ENCODE measurements around the gene RASGRF1. TPM values are rescaled to one million over a fixed set of nuclear protein-coding genes. Genes with fewer than 3 reads are reported as not detected.
A peak's percentile ranks its signal among the peaks of the same experiment; 100 is the strongest.

Gene RASGRF1
- total and polyA plus RNA-seq, 2 donors (not counting 1 experiment from before 2014, with no cell fraction given) = 1.0 to 9.4 TPM

DNA sequence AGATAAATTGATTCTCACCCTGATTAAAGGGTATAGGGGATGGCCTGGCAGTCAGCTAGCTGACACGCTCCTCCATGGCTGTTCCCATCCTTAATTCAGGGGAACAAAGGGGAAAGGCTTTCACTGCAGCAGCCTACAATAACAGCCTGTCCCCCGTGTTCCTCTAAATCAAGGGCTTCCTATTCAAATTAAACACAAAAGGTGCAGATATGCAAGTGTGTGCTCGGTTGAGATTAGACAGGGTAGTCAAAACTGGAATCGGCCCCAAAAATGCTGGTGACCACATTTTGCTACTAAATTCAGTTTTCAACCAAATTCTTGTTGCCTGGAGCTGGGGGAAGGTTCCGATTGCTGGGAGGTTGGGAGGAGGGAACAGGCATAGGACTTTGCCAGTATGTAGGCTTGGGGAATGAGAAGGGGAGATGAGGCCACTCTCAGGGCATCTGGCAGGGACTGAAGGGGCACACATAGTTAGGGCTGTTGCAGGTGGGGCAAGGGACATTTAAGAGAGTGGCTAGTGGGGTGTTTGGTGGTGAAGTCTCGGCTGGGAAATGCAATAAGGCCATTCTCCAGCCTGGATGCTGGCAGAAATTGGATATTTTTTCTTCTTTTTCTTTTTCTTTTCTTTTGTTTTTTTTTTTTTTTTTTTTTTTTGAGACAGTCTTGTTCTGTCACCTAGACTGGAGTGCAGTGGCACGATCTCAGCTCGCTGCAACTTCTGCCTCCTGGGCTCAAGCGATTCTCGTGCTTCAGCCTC lies 112.8 kb downstream of the RASGRF1 start:
- H3K4me1 ChIP-seq (ENCODE audit: control insufficient read depth in 2 of 2, insufficient read depth in 2 of 2, low read length in 2 of 2) = peaks cover 38 to 46% of the 10 kb centered on the region in 2 donors
- H3K9me3 Mint-ChIP-seq (ENCODE audit: insufficient read depth) = no peaks in the 10 kb centered on the region
- POLR2A ChIA-PET = interaction anchor here (0.5 to 2.1 kb wide), 5 partner anchors 17 to 829 kb away, joined by 3 to 16 read pairs (median 3); no protein-coding TSS in a partner anchor
- no peaks in the 10 kb centered on the region for H3K27me3 ChIP-seq (replicated peaks in 1 of 4; ENCODE audit: control extremely low read depth in 1 of 4, control insufficient read depth in 3 of 4, insufficient read depth in 4 of 4, low read length in 3 of 4)
- H3K9me3 ChIP-seq (ENCODE audit: control extremely low read depth in 1 of 3, control insufficient read depth in 2 of 3, insufficient read depth in 1 of 3, low read length in 2 of 3) = no peaks in the 10 kb centered on the region
- DNase-seq = no peak
- ATAC-seq (ENCODE audit: low read depth) = peak; percentile 35
- peak overlapping the region; percentile 43 for H3K9ac ChIP-seq (ENCODE audit: low read length)
- CTCF ChIA-PET = interaction anchor here (0.7 to 5.0 kb wide), 13 partner anchors 10 to 73 kb away, joined by 3 to 34 read pairs (median 8); partner anchors contain the start of gene CTSH
- peak overlapping the region; percentile 83 for H3K4me3 Mint-ChIP-seq
- intact Hi-C loops (cut with micrococcal nuclease) = loop anchor here (1.0 to 5.0 kb wide), 3 partner anchors 27 to 55 kb away; no protein-coding TSS in a partner anchor
- peaks cover 42% of the 10 kb centered on the region for H3K4me1 Mint-ChIP-seq
- H3K4me3 ChIP-seq (ENCODE audit: control extremely low read depth in 1 of 5, extremely low read depth in 1 of 5, insufficient read depth in 1 of 5, low read depth in 2 of 5, low read length in 4 of 5) = peak overlapping the region in 2 of 5 experiments; percentile 12 to 49
- no peak for TF ChIP-seq EZH2 (IDR thresholded peaks at IDR 0.05; ENCODE audit: borderline replicate concordance, insufficient read depth, low read depth, low read length, poor library complexity, severe bottlenecking)
- TF ChIP-seq, protein P1, sequence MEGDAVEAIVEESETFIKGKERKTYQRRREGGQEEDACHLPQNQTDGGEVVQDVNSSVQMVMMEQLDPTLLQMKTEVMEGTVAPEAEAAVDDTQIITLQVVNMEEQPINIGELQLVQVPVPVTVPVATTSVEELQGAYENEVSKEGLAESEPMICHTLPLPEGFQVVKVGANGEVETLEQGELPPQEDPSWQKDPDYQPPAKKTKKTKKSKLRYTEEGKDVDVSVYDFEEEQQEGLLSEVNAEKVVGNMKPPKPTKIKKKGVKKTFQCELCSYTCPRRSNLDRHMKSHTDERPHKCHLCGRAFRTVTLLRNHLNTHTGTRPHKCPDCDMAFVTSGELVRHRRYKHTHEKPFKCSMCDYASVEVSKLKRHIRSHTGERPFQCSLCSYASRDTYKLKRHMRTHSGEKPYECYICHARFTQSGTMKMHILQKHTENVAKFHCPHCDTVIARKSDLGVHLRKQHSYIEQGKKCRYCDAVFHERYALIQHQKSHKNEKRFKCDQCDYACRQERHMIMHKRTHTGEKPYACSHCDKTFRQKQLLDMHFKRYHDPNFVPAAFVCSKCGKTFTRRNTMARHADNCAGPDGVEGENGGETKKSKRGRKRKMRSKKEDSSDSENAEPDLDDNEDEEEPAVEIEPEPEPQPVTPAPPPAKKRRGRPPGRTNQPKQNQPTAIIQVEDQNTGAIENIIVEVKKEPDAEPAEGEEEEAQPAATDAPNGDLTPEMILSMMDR (IDR thresholded peaks at IDR 0.05) = no peak
- no peaks in the 10 kb centered on the region for H4K20me1 ChIP-seq (ENCODE audit: control insufficient read depth, insufficient read depth, low read length, poor library complexity, severe bottlenecking)
- H3K27ac ChIP-seq (ENCODE audit: low read length in 2 of 2) = peak overlapping the region; percentile 64 to 81
- peak overlapping the region; percentile 63 for H3K4me2 ChIP-seq (replicated peaks; ENCODE audit: low read depth, low read length, poor library complexity, severe bottlenecking)
- no peaks in the 10 kb centered on the region for H3K27me3 Mint-ChIP-seq
- peak overlapping the region; percentile 66 for H2AFZ ChIP-seq (ENCODE audit: insufficient read depth, low read depth, low read length, poor library complexity, severe bottlenecking)
- no peaks in the 10 kb centered on the region for H3K79me2 ChIP-seq (ENCODE audit: control insufficient read depth, insufficient read depth, low read length)
- H3K27ac Mint-ChIP-seq = peak overlapping the region; percentile 96
- no peaks in the 10 kb centered on the region for H3K36me3 ChIP-seq (replicated peaks in 1 of 2; ENCODE audit: control extremely low read depth in 1 of 2, control insufficient read depth in 1 of 2, extremely low read depth in 1 of 2, insufficient read depth in 2 of 2, low read length in 1 of 2)
- WGBS (ENCODE audit: insufficient coverage) = 78% methylated on average over 5 of the region's 10 CpGs

Data from B cell (primary cell).